Measurements from ENCODE around the gene LMO7.
A peak's percentile ranks its signal among the peaks of the same experiment; 100 is the strongest.

LMO7 gene

DNA sequence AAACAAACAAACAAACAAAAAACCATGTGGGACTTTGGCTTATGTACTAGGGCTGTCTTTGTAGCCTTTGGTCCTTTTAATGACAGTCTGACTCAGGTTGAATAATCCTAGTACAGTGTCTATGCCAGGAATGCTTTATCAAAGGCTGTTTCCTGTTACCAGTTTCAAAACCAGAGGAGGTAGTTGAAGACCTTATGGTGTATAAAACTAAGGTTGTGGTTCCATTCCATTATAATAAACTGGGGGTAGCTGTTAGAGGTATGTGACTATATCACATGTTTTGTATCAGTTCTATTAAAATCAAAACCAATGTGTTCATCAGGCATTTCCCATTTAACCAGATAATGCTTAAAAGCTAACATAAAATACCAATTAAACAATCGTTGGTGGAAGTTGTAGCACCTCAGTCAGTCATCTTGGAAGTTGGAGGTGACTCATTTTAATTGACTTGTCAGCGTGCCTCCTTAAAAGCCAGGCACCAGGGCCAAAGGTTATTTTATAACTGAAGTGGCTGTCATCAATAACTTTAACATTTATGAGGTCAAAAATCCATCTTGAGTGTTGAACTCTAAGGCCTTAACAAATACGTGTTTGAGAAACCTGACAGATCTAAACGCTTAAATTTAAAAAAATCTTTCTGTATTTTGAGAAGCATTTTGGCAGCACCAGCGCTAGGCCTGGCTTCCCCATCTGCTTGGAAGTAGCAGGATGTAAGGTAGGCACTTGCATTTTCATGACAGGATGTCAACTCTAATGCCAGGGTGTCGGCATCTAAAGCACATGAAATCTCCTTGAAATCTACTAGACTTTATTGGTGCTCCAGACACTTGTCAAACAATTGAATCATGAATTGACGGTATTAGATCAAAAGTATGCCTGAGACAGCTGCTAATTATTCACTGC lies 162.5 kb downstream of the LMO7 start:
- WGBS, result 76% methylated on average over 6 of the region's 7 CpGs

DNA sequence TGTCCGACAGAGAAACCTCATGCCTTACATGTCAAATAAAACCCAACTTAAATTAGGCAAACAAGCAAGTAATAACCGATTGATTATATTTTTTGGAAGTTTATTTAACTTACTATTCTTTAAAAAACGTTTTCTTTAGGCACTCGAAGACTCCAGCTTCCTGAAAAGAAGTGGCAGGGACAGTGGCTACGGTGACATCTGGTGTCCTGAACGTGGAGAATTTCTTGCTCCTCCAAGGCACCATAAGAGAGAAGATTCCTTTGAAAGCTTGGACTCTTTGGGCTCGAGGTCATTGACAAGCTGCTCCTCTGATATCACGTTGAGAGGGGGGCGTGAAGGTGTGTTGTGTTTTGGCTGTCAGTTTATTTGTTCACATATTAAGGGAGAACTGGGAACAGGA lies 164.4 kb downstream of the LMO7 start:
- H2BK5ac ChIP-seq (ENCODE audit: low read depth, low read length, poor library complexity, severe bottlenecking), result no peak overlapping the region
- H3K4me3 ChIP-seq (ENCODE audit: insufficient read depth in 1 of 2, low read depth in 1 of 2, low read length in 2 of 2), result no peak overlapping the region
- H3K4me2 ChIP-seq (ENCODE audit: low read length, poor library complexity, severe bottlenecking), result no peak overlapping the region
- no peak overlapping the region for H4K8ac ChIP-seq (ENCODE audit: low read length)
- no peak overlapping the region for H2BK12ac ChIP-seq (ENCODE audit: low read length in 2 of 2)
- H3K27me3 ChIP-seq (ENCODE audit: control insufficient read depth in 1 of 2, insufficient read depth in 1 of 2, low read length in 2 of 2), result no peaks in the 10 kb centered on the region
- H3K4ac ChIP-seq (ENCODE audit: low read depth in 1 of 2, low read length in 2 of 2), result no peak overlapping the region
- no peak overlapping the region for H3K18ac ChIP-seq (ENCODE audit: low read depth in 1 of 2, low read length in 2 of 2)
- H3K79me1 ChIP-seq (replicated peaks; ENCODE audit: low read length, poor library complexity, severe bottlenecking), result peaks cover 8% of the 10 kb centered on the region
- 59% methylated on average over 7 of the region's 9 CpGs for WGBS
- no peak overlapping the region for H2BK15ac ChIP-seq (ENCODE audit: low read depth, poor library complexity, severe bottlenecking)
- no peak overlapping the region for H2AFZ ChIP-seq (ENCODE audit: low read depth, low read length)
- H3K23ac ChIP-seq (ENCODE audit: low read length in 2 of 2), result no peak overlapping the region
- no peak overlapping the region for H3K27ac ChIP-seq (ENCODE audit: low read length, poor library complexity, severe bottlenecking)
- H4K91ac ChIP-seq (ENCODE audit: low read length), result no peak overlapping the region
- no peaks in the 10 kb centered on the region for H3K9me3 ChIP-seq (ENCODE audit: control insufficient read depth, low read length)
- no peak for DNase-seq
- no peak overlapping the region for H2BK120ac ChIP-seq (ENCODE audit: low read depth, low read length)
- H3K4me1 ChIP-seq (ENCODE audit: control insufficient read depth, insufficient read depth, low read depth, low read length), result peaks cover 2% of the 10 kb centered on the region
- no peak overlapping the region for H2AK5ac ChIP-seq (ENCODE audit: low read length, severe bottlenecking)
- H3K36me3 ChIP-seq (ENCODE audit: control insufficient read depth in 1 of 2, insufficient read depth in 2 of 2, low read depth in 1 of 2, low read length in 2 of 2), result peaks cover 3 to 72% of the 10 kb centered on the region in 2 experiments
- H3K14ac ChIP-seq (ENCODE audit: low read length in 2 of 2), result no peak overlapping the region
- H3K9ac ChIP-seq (ENCODE audit: low read length), result peak overlapping the region; percentile 33

More for the DNA sequence above, 162.5 kb downstream of the LMO7 start:
- no peak overlapping the region for H3K14ac ChIP-seq (ENCODE audit: low read length in 2 of 2)
- H3K4me3 ChIP-seq (ENCODE audit: insufficient read depth in 1 of 2, low read depth in 1 of 2, low read length in 2 of 2), result no peak overlapping the region
- H2AFZ ChIP-seq (ENCODE audit: low read depth, low read length), result no peak overlapping the region
- no peak overlapping the region for H2BK12ac ChIP-seq (ENCODE audit: low read length in 2 of 2)
- H3K9me3 ChIP-seq (ENCODE audit: control insufficient read depth, low read length), result no peaks in the 10 kb centered on the region
- H3K18ac ChIP-seq (ENCODE audit: low read depth in 1 of 2, low read length in 2 of 2), result no peak overlapping the region
- no peak for DNase-seq
- no peak overlapping the region for H2BK120ac ChIP-seq (ENCODE audit: low read depth, low read length)
- no peak overlapping the region for H3K27ac ChIP-seq (ENCODE audit: low read length, poor library complexity, severe bottlenecking)
- no peak overlapping the region for H2BK5ac ChIP-seq (ENCODE audit: low read depth, low read length, poor library complexity, severe bottlenecking)
- peaks cover 11% of the 10 kb centered on the region for H3K79me1 ChIP-seq (replicated peaks; ENCODE audit: low read length, poor library complexity, severe bottlenecking)
- no peak overlapping the region for H2BK15ac ChIP-seq (ENCODE audit: low read depth, poor library complexity, severe bottlenecking)
- H3K27me3 ChIP-seq (ENCODE audit: control insufficient read depth in 1 of 2, insufficient read depth in 1 of 2, low read length in 2 of 2), result no peaks in the 10 kb centered on the region
- no peak overlapping the region for H3K4ac ChIP-seq (ENCODE audit: low read depth in 1 of 2, low read length in 2 of 2)
- no peak overlapping the region for H4K91ac ChIP-seq (ENCODE audit: low read length)
- no peak overlapping the region for H3K4me2 ChIP-seq (ENCODE audit: low read length, poor library complexity, severe bottlenecking)
- peaks cover 2% of the 10 kb centered on the region for H3K4me1 ChIP-seq (ENCODE audit: control insufficient read depth, insufficient read depth, low read depth, low read length)
- no peak overlapping the region for H3K23ac ChIP-seq (ENCODE audit: low read length in 2 of 2)
- H4K8ac ChIP-seq (ENCODE audit: low read length), result no peak overlapping the region
- H3K9ac ChIP-seq (ENCODE audit: low read length), result no peak overlapping the region
- H2AK5ac ChIP-seq (ENCODE audit: low read length, severe bottlenecking), result no peak overlapping the region
- peaks cover 3 to 58% of the 10 kb centered on the region in 2 experiments for H3K36me3 ChIP-seq (ENCODE audit: control insufficient read depth in 1 of 2, insufficient read depth in 2 of 2, low read depth in 1 of 2, low read length in 2 of 2)

DNA sequence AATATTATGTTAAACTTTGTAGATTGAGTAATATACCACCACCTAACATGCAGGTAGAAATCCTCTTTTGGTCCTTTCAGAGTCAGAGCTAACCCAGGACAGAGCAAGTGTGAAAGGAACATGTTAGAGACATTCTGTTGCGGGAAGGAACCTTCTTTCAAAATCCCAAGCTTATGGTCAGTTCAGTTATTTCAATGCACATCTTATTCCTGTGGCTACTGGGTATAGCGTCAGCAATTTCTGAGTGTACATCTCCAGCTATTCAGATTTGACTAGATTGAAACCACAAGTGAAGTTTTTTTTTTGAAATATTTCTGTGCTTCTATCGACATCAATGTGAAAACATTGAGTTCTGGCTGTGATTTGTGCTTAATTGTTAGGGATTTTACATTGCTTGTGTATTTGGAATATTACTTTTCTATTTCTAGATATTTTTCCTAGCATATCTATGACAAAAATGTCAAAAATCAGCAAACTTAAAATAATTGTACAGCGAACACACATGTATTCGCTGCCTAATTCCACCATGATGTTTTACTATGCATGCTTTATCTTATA lies 165.3 kb downstream of the LMO7 start:
- H3K4me1 ChIP-seq (ENCODE audit: control insufficient read depth, insufficient read depth, low read depth, low read length), result peaks cover 2% of the 10 kb centered on the region
- no peak overlapping the region for H3K4me3 ChIP-seq (ENCODE audit: insufficient read depth in 1 of 2, low read depth in 1 of 2, low read length in 2 of 2)
- H3K27ac ChIP-seq (ENCODE audit: low read length, poor library complexity, severe bottlenecking), result no peak overlapping the region
- no peak overlapping the region for H3K4me2 ChIP-seq (ENCODE audit: low read length, poor library complexity, severe bottlenecking)
- DNase-seq, result no peak
- no peak overlapping the region for H2BK120ac ChIP-seq (ENCODE audit: low read depth, low read length)
- no peak overlapping the region for H3K9ac ChIP-seq (ENCODE audit: low read length)
- no peak overlapping the region for H2BK12ac ChIP-seq (ENCODE audit: low read length in 2 of 2)
- no peak overlapping the region for H3K18ac ChIP-seq (ENCODE audit: low read depth in 1 of 2, low read length in 2 of 2)
- H3K36me3 ChIP-seq (ENCODE audit: control insufficient read depth in 1 of 2, insufficient read depth in 2 of 2, low read depth in 1 of 2, low read length in 2 of 2), result peaks cover 7 to 73% of the 10 kb centered on the region in 2 experiments
- H3K9me3 ChIP-seq (ENCODE audit: control insufficient read depth, low read length), result no peaks in the 10 kb centered on the region
- no peak overlapping the region for H4K8ac ChIP-seq (ENCODE audit: low read length)
- H3K14ac ChIP-seq (ENCODE audit: low read length in 2 of 2), result no peak overlapping the region
- H3K27me3 ChIP-seq (ENCODE audit: control insufficient read depth in 1 of 2, insufficient read depth in 1 of 2, low read length in 2 of 2), result no peaks in the 10 kb centered on the region
- WGBS, result 99% methylated on average over 5 of the region's 5 CpGs
- H2AFZ ChIP-seq (ENCODE audit: low read depth, low read length), result no peak overlapping the region
- H3K79me1 ChIP-seq (replicated peaks; ENCODE audit: low read length, poor library complexity, severe bottlenecking), result peaks cover 9% of the 10 kb centered on the region
- H4K91ac ChIP-seq (ENCODE audit: low read length), result no peak overlapping the region
- H3K4ac ChIP-seq (ENCODE audit: low read depth in 1 of 2, low read length in 2 of 2), result no peak overlapping the region
- no peak overlapping the region for H2AK5ac ChIP-seq (ENCODE audit: low read length, severe bottlenecking)
- no peak overlapping the region for H2BK15ac ChIP-seq (ENCODE audit: low read depth, poor library complexity, severe bottlenecking)
- H3K23ac ChIP-seq (ENCODE audit: low read length in 2 of 2), result no peak overlapping the region
- no peak overlapping the region for H2BK5ac ChIP-seq (ENCODE audit: low read depth, low read length, poor library complexity, severe bottlenecking)

DNA sequence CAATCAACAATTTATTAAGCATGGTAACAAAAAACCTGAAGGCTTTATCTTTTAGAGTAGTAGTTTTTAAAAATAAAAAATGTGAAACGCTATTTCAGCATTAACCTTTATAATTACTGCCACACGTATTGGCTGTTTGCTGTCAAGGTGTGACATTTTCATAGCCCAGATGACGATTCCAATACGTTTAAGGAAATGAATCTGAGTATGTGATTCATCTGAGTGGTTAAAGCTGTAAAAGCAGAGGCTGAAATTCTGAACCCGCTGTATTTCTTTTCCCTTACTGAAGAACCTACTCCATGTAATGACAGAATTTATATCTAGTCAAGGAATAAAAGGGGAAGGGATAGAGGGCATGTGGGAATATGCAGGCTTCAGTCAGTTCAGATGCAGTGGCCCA lies 166.0 kb downstream of the LMO7 start:
- H3K4me2 ChIP-seq (ENCODE audit: low read length, poor library complexity, severe bottlenecking), result no peak overlapping the region
- H3K9ac ChIP-seq (ENCODE audit: low read length), result no peak overlapping the region
- WGBS, result 80% methylated on average over 4 of the region's 5 CpGs

More for the DNA sequence above, 166.0 kb downstream of the LMO7 start:
- Histone ChIP-seq H2AK5ac (ENCODE audit: low read length, severe bottlenecking) (no peak overlapping the region), H3K14ac (ENCODE audit: low read length in 2 of 2) (no peak overlapping the region), H2AFZ (ENCODE audit: low read depth, low read length) (no peak overlapping the region), H3K4me1 (ENCODE audit: control insufficient read depth, insufficient read depth, low read depth, low read length) (peaks cover 2% of the 10 kb centered on the region), H4K91ac (ENCODE audit: low read length) (no peak overlapping the region), H2BK5ac (ENCODE audit: low read depth, low read length, poor library complexity, severe bottlenecking) (no peak overlapping the region), H3K18ac (ENCODE audit: low read depth in 1 of 2, low read length in 2 of 2) (no peak overlapping the region), H3K4ac (ENCODE audit: low read depth in 1 of 2, low read length in 2 of 2) (no peak overlapping the region), H3K79me1 (replicated peaks; ENCODE audit: low read length, poor library complexity, severe bottlenecking) (peaks cover 9% of the 10 kb centered on the region), H3K23ac (ENCODE audit: low read length in 2 of 2) (no peak overlapping the region), H2BK120ac (ENCODE audit: low read depth, low read length) (no peak overlapping the region), H3K9me3 (ENCODE audit: control insufficient read depth, low read length) (no peaks in the 10 kb centered on the region), H2BK15ac (ENCODE audit: low read depth, poor library complexity, severe bottlenecking) (no peak overlapping the region), H2BK12ac (ENCODE audit: low read length in 2 of 2) (no peak overlapping the region), H4K8ac (ENCODE audit: low read length) (no peak overlapping the region), H3K27ac (ENCODE audit: low read length, poor library complexity, severe bottlenecking) (no peak overlapping the region), H3K36me3 (ENCODE audit: control insufficient read depth in 1 of 2, insufficient read depth in 2 of 2, low read depth in 1 of 2, low read length in 2 of 2) (peaks cover 11 to 70% of the 10 kb centered on the region in 2 experiments), H3K4me3 (ENCODE audit: insufficient read depth in 1 of 2, low read depth in 1 of 2, low read length in 2 of 2) (no peak overlapping the region), H3K27me3 (ENCODE audit: control insufficient read depth in 1 of 2, insufficient read depth in 1 of 2, low read length in 2 of 2) (no peaks in the 10 kb centered on the region)
- DNase-seq, result no peak
